Measurements from ENCODE around the gene TREM1.
A peak's percentile ranks its signal among the peaks of the same experiment; 100 is the strongest.

The TREM1 gene

GRCh38 chr6:41294214-41294872 is 7.9 kb upstream of the TREM1 start:
- no peak for DNase-seq (ENCODE audit: low read depth)
- H3K4me3 ChIP-seq (ENCODE audit: low read length) = no peak overlapping the region
- TF ChIP-seq, protein P1, sequence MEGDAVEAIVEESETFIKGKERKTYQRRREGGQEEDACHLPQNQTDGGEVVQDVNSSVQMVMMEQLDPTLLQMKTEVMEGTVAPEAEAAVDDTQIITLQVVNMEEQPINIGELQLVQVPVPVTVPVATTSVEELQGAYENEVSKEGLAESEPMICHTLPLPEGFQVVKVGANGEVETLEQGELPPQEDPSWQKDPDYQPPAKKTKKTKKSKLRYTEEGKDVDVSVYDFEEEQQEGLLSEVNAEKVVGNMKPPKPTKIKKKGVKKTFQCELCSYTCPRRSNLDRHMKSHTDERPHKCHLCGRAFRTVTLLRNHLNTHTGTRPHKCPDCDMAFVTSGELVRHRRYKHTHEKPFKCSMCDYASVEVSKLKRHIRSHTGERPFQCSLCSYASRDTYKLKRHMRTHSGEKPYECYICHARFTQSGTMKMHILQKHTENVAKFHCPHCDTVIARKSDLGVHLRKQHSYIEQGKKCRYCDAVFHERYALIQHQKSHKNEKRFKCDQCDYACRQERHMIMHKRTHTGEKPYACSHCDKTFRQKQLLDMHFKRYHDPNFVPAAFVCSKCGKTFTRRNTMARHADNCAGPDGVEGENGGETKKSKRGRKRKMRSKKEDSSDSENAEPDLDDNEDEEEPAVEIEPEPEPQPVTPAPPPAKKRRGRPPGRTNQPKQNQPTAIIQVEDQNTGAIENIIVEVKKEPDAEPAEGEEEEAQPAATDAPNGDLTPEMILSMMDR (conservative IDR thresholded peaks at IDR 0.05; ENCODE audit: low read depth, low read length) = no peak

DNA sequence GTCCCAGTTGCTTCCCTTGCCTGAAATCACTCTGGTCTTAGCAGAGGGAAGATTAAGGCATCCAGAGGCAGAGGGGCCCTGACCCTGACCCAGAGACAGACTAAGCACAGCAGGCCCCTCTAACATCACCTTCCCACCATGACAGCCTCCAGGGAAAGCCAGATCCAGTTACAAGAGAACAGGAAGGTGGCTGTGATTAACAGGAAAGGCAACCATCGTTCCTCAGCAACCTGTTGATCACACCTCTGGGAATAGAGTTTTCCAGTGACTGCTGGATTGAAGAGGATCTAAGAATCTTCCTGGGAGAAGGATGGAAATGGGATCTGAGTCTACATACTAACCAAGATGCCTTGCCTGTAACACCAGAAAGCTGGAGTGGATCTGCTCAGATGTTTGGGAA is 5.2 kb upstream of the TREM1 start:
- no peak overlapping the region for H3K4me3 ChIP-seq (ENCODE audit: low read length)
- no peak for DNase-seq (ENCODE audit: low read depth)

GRCh38 chr6:41289815-41290214 is 3.3 kb upstream of the TREM1 start:
- TF ChIP-seq, protein P1 (conservative IDR thresholded peaks at IDR 0.05; ENCODE audit: low read depth, low read length) = no peak
- H3K4me3 ChIP-seq (ENCODE audit: low read length) = no peak overlapping the region
- no peak for DNase-seq (ENCODE audit: low read depth)

More for the DNA sequence above, 5.2 kb upstream of the TREM1 start:
- TF ChIP-seq, protein P1 (conservative IDR thresholded peaks at IDR 0.05; ENCODE audit: low read depth, low read length) = no peak

DNA sequence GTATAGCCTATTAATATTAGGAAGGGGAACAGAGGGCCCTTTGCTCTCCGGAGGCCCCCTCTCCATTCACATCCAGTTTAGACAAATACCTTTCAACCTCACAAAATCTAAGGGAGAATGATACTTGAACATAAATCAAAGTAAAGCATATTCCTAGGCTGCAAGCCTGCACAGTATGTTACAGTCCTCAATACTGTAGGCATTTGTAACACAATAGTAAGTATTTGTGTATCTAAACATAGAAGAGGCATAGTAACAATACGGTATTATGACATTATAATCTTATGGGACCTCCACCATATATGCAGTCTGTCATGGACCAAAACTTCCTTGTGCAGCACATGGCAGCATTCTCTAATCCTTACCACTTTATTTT is 2.3 kb upstream of the TREM1 start:
- no peak for DNase-seq (ENCODE audit: low read depth)
- TF ChIP-seq, protein P1 (conservative IDR thresholded peaks at IDR 0.05; ENCODE audit: low read depth, low read length) = no peak
- H3K4me3 ChIP-seq (ENCODE audit: low read length) = no peak overlapping the region

DNA sequence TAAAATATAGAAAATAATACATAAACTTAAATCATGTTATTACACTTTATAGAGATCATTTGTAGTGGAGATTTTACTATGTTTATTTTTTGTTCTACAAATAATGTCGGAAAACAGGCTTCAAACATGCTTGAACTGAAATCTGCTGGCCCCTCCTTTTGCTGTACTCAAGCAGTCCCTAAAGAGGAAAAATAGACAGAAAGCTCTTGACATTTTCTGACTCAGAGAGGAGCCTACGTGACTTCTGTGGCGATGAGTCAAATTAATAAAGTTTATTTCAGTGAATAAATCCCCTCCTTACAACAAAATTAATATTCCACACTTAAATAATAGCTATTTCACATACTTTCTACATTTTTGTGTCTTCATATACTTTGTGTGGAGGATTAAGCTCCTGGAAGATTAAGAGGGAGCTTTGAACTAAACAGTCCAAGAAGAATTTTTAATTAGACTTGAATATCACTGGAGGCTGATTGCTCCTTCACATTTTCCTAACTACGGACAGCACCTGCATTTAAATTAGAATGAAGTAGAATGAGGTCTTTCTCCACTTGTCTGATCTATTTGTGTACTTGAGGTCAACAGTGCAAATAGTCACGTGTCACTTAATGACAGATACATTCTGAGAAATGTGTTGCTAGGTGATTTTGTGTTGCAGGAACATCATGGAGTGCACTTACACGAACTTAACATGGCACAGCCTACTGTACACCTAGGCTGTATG is 1.7 kb upstream of the TREM1 start:
- DNase-seq (ENCODE audit: low read depth) = peak; percentile 17
- no peak overlapping the region for H3K4me3 ChIP-seq (ENCODE audit: low read length)
- TF ChIP-seq, protein P1 (conservative IDR thresholded peaks at IDR 0.05; ENCODE audit: low read depth, low read length) = no peak

GRCh38 chr6:41284726-41285125 is 1.8 kb downstream of the TREM1 start:
- TF ChIP-seq, protein P1 (conservative IDR thresholded peaks at IDR 0.05; ENCODE audit: low read depth, low read length) = no peak
- DNase-seq (ENCODE audit: low read depth) = peak; percentile 2
- no peak overlapping the region for H3K4me3 ChIP-seq (ENCODE audit: low read length)

GRCh38 chr6:41283600-41283999 is 2.9 kb downstream of the TREM1 start:
- DNase-seq (ENCODE audit: low read depth) = no peak
- H3K4me3 ChIP-seq (ENCODE audit: low read length) = no peak overlapping the region
- TF ChIP-seq, protein P1 (conservative IDR thresholded peaks at IDR 0.05; ENCODE audit: low read depth, low read length) = no peak
